PC-3 (cell line): ENCODE results near the gene TKT. TPM values are rescaled to one million over a fixed set of nuclear protein-coding genes. Genes with fewer than 3 reads are reported as not detected.
"Not testable (repeated sequence)": the region's sequence is repeated elsewhere in the genome, so short reads cannot be mapped to it uniquely, and the experiment has no call there.

Experiments
- ATAC-seq: fragments of 200-7000 bp; cut with Tn5 transposase; 2 replicates; pipeline ENCODE4 v1.9.1; 2020; ENCODE audit warnings: mild to moderate bottlenecking, moderate library complexity
- BruUV-seq: library from RNA; stranded (reverse); fragments of 400-500 nt; replicated peaks from 2 replicates; lab custom pipeline; 2021; lab: Mats Ljungman, UMichigan
- CTCF ChIA-PET: fragments of 300-600 bp; sonication (Branson Sonifier 250); formaldehyde crosslinking; loops from one replicate; lab custom pipeline; 2022; ENCODE audit warnings: antibody characterized with exemption; lab: Charles Lee
- POLR2A ChIA-PET: fragments of 300-600 bp; sonication (Branson Sonifier 250); formaldehyde crosslinking; loops from one replicate; lab custom pipeline; 2022; ENCODE audit warnings: antibody characterized with exemption; ENCODE audit not compliant: unreplicated experiment; lab: Charles Lee
- DNase-seq: peaks from one replicate; pipeline ENCODE4 v3.0.0-alpha.2; 2015
- H2AFZ ChIP-seq: fragments of 300-600 bp; sonication (generic); 2 replicates; pipeline ENCODE4 v1.6.0; 2016; ENCODE audit warnings: antibody characterized with exemption, low read length
- H3F3A ChIP-seq: fragments of 300-600 bp; sonication (generic); one replicate; pipeline ENCODE4 v1.6.0; 2017; ENCODE audit warnings: antibody characterized with exemption, low read length, control low read depth, mild to moderate bottlenecking; ENCODE audit not compliant: unreplicated experiment
- H3K27ac ChIP-seq: fragments of 300-600 bp; sonication (generic); 2 replicates; pipeline ENCODE4 v1.5.1; 2016; ENCODE audit warnings: mild to moderate bottlenecking, low read length
- H3K27me3 ChIP-seq: fragments of 300-600 bp; sonication (generic); 2 replicates; pipeline ENCODE4 v1.6.1; 2016; ENCODE audit warnings: low read length, mixed read lengths
- H3K36me3 ChIP-seq: fragments of 300-600 bp; sonication (generic); 2 replicates; pipeline ENCODE4 v1.6.1; 2016; ENCODE audit warnings: low read depth, mixed run types, low read length, mixed read lengths
- H3K4me1 ChIP-seq: fragments of 300-600 bp; sonication (generic); 2 replicates; pipeline ENCODE4 v1.5.1; 2016; ENCODE audit warnings: low read length; ENCODE audit not compliant: insufficient read depth
- H3K4me2 ChIP-seq: fragments of 300-600 bp; sonication (generic); 2 replicates; pipeline ENCODE4 v1.6.0; 2016; ENCODE audit warnings: low read length
- H3K4me3 ChIP-seq: fragments of 300-600 bp; sonication (generic); 2 replicates; pipeline ENCODE4 v1.5.1; 2016; ENCODE audit warnings: mild to moderate bottlenecking, low read length, mixed read lengths
- H3K79me2 ChIP-seq: fragments of 300-600 bp; sonication (generic); 2 replicates; pipeline ENCODE4 v1.6.1; 2017; ENCODE audit warnings: low read length, mixed read lengths
- H3K9ac ChIP-seq: fragments of 300-600 bp; sonication (generic); 2 replicates; pipeline ENCODE4 v1.6.0; 2016; ENCODE audit warnings: mild to moderate bottlenecking, low read length
- H3K9me2 ChIP-seq: fragments of 300-600 bp; sonication (generic); replicated peaks from 2 replicates; pipeline ENCODE4 v1.6.1; 2016; ENCODE audit warnings: mixed run types, low read length, mixed read lengths
- H3K9me3 ChIP-seq: fragments of 300-600 bp; sonication (generic); 2 replicates; pipeline ENCODE4 v1.6.1; 2016; ENCODE audit warnings: low read length, mixed read lengths
- H4K20me1 ChIP-seq: fragments of 300-600 bp; sonication (generic); 2 replicates; pipeline ENCODE4 v1.6.1; 2016; ENCODE audit warnings: low read length, mixed read lengths
- EZH2 ChIP-seq: fragments of 300-600 bp; sonication (generic); IDR thresholded peaks from one replicate; pipeline ENCODE4 v1.6.1; 2017; ENCODE audit warnings: antibody characterized with exemption, mild to moderate bottlenecking, low read length; ENCODE audit not compliant: unreplicated experiment
- EZH2phosphoT487 ChIP-seq: fragments of 300-600 bp; sonication (generic); IDR thresholded peaks from 2 replicates; pipeline ENCODE4 v1.6.1; 2018; ENCODE audit warnings: mild to moderate bottlenecking, antibody characterized with exemption, low read length, borderline replicate concordance
- intact Hi-C: fragments of 100-400 bp; cut with micrococcal nuclease; formaldehyde crosslinking; loops from 2 replicates; pipeline ENCODE4 v1.9.0; 2023
- total RNA-seq: library from RNA; depleted of rRNA; stranded (reverse); fragments of >200 nt; gene quantifications from 2 replicates; pipeline ENCODE4 v1.2.3, GENCODE V29; 2014
- TF ChIP-seq, protein P1 (sequence below): fragments of 300-600 bp; sonication (generic); conservative IDR thresholded peaks from 2 replicates; pipeline ENCODE4 v1.5.1; 2017; ENCODE audit warnings: antibody characterized with exemption, low read depth, mild to moderate bottlenecking, low read length

TKT gene
- total RNA-seq, 1 experiment from 2014 or later: 486 TPM

DNA sequence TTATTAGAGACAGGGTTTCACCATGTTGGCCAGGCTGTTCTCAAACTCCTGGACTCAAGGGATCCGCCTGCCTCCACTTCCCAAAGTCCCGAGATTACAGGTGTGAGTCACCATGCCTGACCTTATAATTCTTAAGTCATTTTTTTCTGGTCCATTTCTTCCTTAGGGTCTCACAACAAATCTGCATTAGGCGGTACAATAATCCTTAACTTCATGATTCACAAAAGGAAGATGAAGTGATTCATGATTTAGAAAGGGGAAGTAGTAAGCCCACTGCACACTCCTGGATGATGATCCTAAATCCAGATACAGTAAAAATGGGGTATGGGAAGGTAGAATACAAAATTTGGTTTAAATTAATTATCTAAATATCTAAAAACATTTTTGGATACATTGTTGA is 45.0 kb upstream of the TKT start:
- intact Hi-C loops: no loop called here
- Histone ChIP-seq H3K79me2 (no peaks in the 10 kb centered on the region), H3K9ac (no peak overlapping the region), H3K4me3 (no peak overlapping the region), H2AFZ (no peak overlapping the region), H3K36me3 (peaks cover 24% of the 10 kb centered on the region), H3K27ac (no peak overlapping the region), H3K27me3 (no peaks in the 10 kb centered on the region), H4K20me1 (no peaks in the 10 kb centered on the region), H3K4me1 (no peaks in the 10 kb centered on the region), H3K9me2 (no peaks in the 10 kb centered on the region), H3K9me3 (no peaks in the 10 kb centered on the region), H3K4me2 (no peak overlapping the region), H3F3A (no peaks in the 10 kb centered on the region)
- TF ChIP-seq EZH2phosphoT487 (no peak), EZH2 (no peak)
- TF ChIP-seq, protein P1, sequence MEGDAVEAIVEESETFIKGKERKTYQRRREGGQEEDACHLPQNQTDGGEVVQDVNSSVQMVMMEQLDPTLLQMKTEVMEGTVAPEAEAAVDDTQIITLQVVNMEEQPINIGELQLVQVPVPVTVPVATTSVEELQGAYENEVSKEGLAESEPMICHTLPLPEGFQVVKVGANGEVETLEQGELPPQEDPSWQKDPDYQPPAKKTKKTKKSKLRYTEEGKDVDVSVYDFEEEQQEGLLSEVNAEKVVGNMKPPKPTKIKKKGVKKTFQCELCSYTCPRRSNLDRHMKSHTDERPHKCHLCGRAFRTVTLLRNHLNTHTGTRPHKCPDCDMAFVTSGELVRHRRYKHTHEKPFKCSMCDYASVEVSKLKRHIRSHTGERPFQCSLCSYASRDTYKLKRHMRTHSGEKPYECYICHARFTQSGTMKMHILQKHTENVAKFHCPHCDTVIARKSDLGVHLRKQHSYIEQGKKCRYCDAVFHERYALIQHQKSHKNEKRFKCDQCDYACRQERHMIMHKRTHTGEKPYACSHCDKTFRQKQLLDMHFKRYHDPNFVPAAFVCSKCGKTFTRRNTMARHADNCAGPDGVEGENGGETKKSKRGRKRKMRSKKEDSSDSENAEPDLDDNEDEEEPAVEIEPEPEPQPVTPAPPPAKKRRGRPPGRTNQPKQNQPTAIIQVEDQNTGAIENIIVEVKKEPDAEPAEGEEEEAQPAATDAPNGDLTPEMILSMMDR: no peak
- POLR2A ChIA-PET: no interaction called here
- DNase-seq (no peak), ATAC-seq (no peak)
- BruUV-seq: no TSS peak
- CTCF ChIA-PET: no interaction called here

DNA sequence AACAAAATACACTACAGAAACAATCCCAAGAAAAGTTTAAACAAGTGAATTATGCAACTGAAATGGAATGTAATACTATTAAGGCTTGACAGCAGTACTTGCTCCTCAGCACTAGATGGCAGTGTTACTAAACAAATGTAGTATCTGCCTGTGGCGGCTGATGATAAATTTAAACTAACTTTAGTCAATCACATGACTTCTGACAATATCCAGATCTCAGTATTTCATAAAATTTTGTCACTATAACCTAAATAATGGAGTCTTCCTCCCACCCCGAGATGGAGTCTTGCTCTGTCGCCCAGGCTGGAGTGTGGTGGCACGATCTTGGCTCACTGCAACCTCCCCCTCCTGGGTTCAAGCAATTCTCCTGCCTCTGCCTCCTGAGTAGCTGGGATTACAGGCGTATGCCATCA is 43.8 kb upstream of the TKT start:
- TF ChIP-seq, protein P1: peak; percentile 92
- POLR2A ChIA-PET, H2AFZ ChIP-seq, H3K4me1 ChIP-seq, H4K20me1 ChIP-seq, H3K4me3 ChIP-seq, BruUV-seq, H3K27me3 ChIP-seq, H3K9me3 ChIP-seq, H3F3A ChIP-seq, H3K4me2 ChIP-seq, H3K9ac ChIP-seq, CTCF ChIA-PET, H3K79me2 ChIP-seq, H3K9me2 ChIP-seq, H3K27ac ChIP-seq: not testable (repeated sequence)
- peak; percentile 86 for ATAC-seq
- intact Hi-C loops: loop anchor here (1.0 to 10.0 kb wide), 3 partner anchors 51 to 215 kb away; no protein-coding TSS in a partner anchor
- H3K36me3 ChIP-seq: peaks cover 23% of the 10 kb centered on the region
- peak; percentile 78 for DNase-seq

DNA sequence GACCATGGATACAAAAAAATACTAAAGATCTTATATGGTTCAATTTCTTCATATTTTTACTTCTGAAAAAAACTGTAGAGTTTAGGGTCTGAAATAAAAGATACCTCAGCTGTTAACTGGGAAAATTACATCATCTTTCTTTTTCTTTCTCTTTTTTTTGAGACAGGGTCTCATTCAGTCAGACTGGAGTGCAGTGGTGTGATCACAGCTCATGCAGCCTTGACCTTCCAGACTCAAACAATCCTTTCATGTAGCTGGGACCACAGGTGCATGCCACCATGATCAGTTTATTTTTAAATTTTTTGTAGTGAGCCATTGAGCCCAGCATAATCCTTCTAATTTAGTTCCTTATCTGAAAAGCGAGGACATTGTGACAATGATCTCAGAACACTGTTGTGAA is 39.6 kb upstream of the TKT start:
- POLR2A ChIA-PET: no interaction called here
- no peaks in the 10 kb centered on the region for H3K4me1 ChIP-seq

More for the DNA sequence above, 39.6 kb upstream of the TKT start:
- Histone ChIP-seq H3K79me2 (no peaks in the 10 kb centered on the region), H3K9me2 (no peaks in the 10 kb centered on the region), H3K9ac (no peak overlapping the region), H4K20me1 (no peaks in the 10 kb centered on the region), H2AFZ (no peak overlapping the region), H3K27ac (no peak overlapping the region), H3K4me2 (no peak overlapping the region), H3K27me3 (no peaks in the 10 kb centered on the region), H3K4me3 (no peak overlapping the region), H3K36me3 (peaks cover 11% of the 10 kb centered on the region), H3K9me3 (no peaks in the 10 kb centered on the region), H3F3A (no peaks in the 10 kb centered on the region)
- ATAC-seq: no peak
- TF ChIP-seq, protein P1: no peak
- TF ChIP-seq EZH2phosphoT487 (no peak), EZH2 (no peak)
- CTCF ChIA-PET: no interaction called here
- no TSS peak for BruUV-seq
- intact Hi-C loops: loop anchor here (10.0 kb wide), 1 partner anchor 219 kb away; no protein-coding TSS in a partner anchor
- no peak for DNase-seq
